H54 (cell line): ENCODE data around the gene SNURF.
A peak's percentile ranks its signal among the peaks of the same experiment; 100 is the strongest.
"Not testable (repeated sequence)": the region's sequence is repeated elsewhere in the genome, so short reads cannot be mapped to it uniquely, and the experiment has no call there.

Experiments
- DNase-seq: peaks from one replicate; pipeline ENCODE4 v3.0.0; 2011; ENCODE audit warnings: low spot score, mixed read lengths; ENCODE audit not compliant: insufficient read length
- FAIRE-seq: peaks from 3 replicates; lab custom pipeline; 2011; peaks lifted over from hg19 to GRCh38; lab: Jason Lieb, UNC
- POLR2A ChIP-seq: IDR thresholded peaks from 2 replicates; pipeline ENCODE4 v1.6.1; 2011; ENCODE audit warnings: low read depth, mild to moderate bottlenecking, low read length

The SNURF gene

DNA sequence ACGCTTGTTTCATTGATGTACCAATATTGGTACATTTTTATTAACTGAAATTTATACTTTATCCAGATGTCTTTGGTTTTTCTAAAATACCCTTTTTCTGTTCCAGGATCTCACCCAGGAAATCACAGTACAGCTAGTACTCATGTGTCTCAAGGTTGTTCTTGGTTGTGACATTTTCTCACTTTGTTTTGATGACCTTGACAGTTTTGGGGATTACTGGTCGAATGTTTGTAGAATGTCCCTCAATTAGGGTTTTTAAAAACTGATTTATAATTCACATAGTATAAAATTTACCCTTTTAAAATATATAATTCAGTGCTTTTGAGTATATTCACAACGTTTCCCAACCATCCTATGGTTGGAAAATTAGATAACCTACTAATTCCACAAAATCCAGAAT, 6.3 kb upstream of the SNURF start:
- TF ChIP-seq POLR2A = no peak
- FAIRE-seq (no peak), DNase-seq (no peak)

DNA sequence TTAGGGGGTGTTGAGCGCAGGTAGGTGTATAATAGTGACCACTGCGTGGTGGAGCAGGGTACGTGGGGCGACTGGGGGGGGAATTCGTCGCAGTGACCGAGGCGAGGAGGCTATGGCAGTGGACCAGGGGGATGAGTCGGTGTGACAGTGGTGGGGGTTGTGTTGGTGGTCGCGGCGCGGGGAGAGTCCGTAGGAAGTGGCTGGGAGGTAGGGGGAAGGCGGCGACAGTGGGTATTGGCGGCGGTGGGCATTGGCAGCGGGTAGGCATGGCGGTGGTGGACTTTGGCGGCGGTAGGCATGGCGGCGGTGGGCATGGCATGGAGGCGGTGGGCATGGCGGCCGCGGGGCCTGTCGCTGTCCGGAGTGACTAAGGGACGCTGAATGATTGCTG, 739 bp downstream of the SNURF start:
- TF ChIP-seq POLR2A = no peak
- no peak for DNase-seq
- FAIRE-seq = no peak

DNA sequence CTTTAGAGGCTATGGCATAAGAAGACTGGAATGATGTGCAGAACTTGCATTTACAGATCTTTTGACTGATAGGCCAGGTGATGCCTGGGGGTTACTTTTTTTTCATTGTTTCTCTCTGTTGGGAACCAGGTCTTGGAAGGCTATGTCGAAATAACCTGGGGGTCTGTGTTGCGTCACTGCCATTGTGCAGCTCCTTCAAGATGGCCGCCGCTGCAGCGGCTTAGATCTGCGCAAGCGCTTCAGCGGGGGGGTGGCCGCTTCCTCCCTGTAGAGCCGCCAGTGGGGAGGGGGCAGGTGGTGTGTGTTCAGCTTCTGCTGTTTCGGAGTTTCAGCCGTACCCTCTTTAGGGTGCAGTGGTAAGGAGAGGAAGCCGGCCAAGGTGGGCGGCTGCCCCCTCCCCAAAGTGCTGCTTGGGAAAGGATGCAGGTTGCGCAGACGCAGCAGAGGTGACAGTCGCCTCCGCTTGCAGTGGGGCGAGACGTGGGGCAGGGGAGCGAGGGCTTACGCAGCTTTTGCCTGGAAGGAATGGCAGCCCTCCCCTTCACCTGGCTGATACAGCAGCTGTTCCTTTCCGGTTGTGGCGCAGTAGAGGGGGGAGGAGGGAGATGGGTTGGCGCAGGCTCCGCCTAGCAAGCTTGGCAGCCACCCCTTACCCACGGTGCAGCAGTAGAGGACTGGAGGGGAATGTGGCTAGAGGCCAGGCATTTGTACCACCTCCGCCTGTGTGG, 1.5 kb downstream of the SNURF start:
- DNase-seq (peak; percentile 8), FAIRE-seq (no peak)
- no peak for TF ChIP-seq POLR2A

- DNase-seq = no peak
- FAIRE-seq = no peak
- TF ChIP-seq POLR2A = no peak
Measured at GRCh38 chr15:24957691-24958090, 2.9 kb downstream of the SNURF start.

- no peak for FAIRE-seq
- DNase-seq = no peak
- TF ChIP-seq POLR2A = no peak
Measured at GRCh38 chr15:24961967-24962366, 7.2 kb downstream of the SNURF start.

DNA sequence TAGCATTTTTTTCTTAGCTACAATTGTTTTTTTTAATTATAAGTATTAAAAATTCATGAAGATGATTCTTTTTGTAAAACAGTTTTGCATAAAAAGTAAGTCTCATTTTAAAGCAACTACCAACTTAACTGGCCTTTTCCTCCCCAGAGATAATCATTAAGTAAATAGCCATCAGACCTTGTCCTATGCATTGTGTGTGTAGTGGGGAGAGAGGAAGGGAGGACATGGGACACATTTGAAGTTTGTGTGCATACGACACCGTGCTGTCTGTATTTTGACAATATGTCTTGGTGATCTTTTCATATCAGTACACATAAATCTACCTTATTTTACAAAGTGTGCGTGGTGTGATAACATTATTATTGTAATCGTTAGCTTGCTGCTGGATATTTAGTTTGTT, 8.1 kb downstream of the SNURF start:
- no peak for DNase-seq
- FAIRE-seq = no peak

GRCh38 chr15:24966364-24967103, 11.7 kb downstream of the SNURF start:
- DNase-seq (no peak), FAIRE-seq (no peak)
- no peak for TF ChIP-seq POLR2A

More for the DNA sequence above, 8.1 kb downstream of the SNURF start:
- TF ChIP-seq POLR2A = no peak

GRCh38 chr15:24971052-24971451, 16.3 kb downstream of the SNURF start:
- TF ChIP-seq POLR2A = no peak
- FAIRE-seq (no peak), DNase-seq (no peak)

DNA sequence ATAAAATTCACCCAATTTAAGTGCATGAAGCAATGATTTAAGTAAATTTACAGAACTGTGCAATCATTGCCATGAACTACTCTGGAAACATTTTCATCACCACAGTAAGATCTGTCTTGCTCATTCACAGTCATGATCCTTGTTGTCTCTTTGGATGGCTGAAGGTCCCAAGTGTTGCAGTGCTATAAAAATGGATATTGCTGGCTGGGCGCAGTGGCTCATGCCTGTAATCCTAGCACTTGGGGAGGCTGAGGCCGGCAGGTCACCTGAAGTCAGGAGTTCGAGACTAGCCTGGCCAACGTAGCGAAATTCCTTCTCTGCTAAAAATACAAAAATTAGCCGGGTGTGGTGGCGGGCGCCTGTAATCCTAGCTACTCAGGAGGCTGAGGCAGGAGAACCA, 17.0 kb downstream of the SNURF start:
- no peak for TF ChIP-seq POLR2A
- DNase-seq (no peak), FAIRE-seq (no peak)

- not testable (repeated sequence) for DNase-seq, FAIRE-seq
Measured at GRCh38 chr15:24972707-24973106, 17.9 kb downstream of the SNURF start.

DNA sequence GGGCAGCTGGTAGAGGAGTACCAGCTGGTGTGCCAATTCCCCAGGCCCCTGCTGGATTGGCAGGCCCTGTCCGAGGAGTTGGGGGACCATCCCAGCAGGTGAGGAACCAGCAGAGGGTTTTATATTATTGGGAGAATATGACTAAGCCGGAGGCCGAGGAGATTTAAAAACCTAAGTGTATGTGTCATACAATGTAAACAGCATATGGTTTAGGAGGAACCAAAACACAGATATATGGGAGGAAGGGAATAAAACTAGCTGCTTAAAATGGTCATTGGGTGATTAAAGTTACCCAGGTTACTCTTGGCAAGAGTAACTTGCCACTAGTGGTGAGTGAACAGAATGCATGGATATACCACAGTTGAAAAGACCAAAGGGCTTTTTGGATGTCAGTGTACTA, 22.1 kb downstream of the SNURF start:
- no peak for DNase-seq
- TF ChIP-seq POLR2A = no peak
- no peak for FAIRE-seq

DNA sequence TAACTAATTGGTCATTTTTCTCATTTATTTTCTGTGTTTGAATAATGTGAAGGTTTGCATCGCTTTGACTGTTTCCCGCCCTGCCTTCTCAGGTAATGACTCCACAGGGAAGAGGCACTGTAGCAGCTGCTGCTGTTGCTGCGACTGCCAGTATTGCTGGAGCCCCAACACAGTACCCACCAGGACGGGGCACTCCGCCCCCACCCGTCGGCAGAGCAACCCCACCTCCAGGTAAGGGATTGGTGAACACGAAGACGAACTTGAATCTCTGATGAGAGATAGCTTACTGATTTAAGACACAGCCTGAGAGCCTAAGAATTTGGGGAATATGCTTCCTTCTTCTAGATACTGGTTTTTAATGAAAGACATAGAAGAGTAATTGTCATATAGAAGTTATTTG, 22.9 kb downstream of the SNURF start:
- TF ChIP-seq POLR2A = no peak
- FAIRE-seq = no peak

DNA sequence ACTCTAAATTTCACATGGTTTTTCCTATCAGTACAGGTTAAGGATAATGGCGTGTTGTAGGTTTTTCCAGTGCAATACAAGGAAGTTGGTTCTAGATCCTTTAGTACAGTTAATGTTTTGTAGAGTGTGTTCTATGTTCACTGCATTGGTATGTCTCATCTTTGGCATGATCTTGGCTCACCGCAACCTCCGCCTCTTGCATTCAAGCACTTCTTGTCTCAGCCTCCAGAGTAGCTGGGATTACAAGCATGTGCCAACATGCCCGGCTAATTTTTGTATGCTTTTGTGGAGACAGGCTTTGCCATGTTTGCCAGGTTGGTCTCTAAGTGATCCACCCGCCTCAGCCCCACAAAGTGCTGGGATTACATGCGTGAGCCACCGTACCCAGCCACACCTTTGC, 30.4 kb downstream of the SNURF start:
- FAIRE-seq (no peak), DNase-seq (no peak)
- no peak for TF ChIP-seq POLR2A

More for the DNA sequence above, 22.9 kb downstream of the SNURF start:
- no peak for DNase-seq

GRCh38 chr15:24986653-24987052, 31.9 kb downstream of the SNURF start:
- no peak for TF ChIP-seq POLR2A
- FAIRE-seq (no peak), DNase-seq (no peak)
